NT2/D1 (cell line): Measurements from ENCODE around the gene ZNF282.

ENCODE experiments used
- SUZ12 ChIP-seq: IDR thresholded peaks from 2 replicates; pipeline ENCODE4 v1.6.1; 2011; ENCODE audit not compliant: insufficient read length, insufficient read depth; ENCODE audit errors: extremely low read depth
- YY1 ChIP-seq: IDR thresholded peaks from 2 replicates; pipeline ENCODE4 v1.6.1; 2011; ENCODE audit not compliant: insufficient read length, insufficient read depth

DNA sequence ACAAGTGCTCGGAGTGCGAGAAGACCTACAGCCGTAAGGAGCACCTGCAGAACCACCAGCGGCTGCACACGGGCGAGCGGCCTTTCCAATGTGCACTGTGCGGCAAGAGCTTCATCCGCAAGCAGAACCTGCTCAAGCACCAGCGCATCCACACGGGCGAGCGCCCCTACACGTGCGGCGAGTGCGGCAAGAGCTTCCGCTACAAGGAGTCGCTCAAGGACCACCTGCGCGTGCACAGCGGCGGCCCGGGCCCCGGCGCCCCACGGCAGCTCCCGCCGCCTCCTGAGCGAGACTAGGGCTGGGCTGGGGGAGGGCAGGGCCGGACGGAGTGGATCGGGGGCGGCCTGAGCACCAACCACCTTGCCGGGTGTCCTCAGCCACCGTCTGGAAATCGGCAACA, 29.0 kb downstream of the ZNF282 start:
- TF ChIP-seq SUZ12 = no peak
- TF ChIP-seq YY1 = no peak
